GM12878 (cell line): ENCODE results near the gene HRH3. TPM values are rescaled to one million over a fixed set of nuclear protein-coding genes. Genes with fewer than 3 reads are reported as not detected.

Source experiments
- ATAC-seq: fragments of 200-7000 bp; cut with Tn5 transposase; 3 replicates; pipeline ENCODE4 v1.9.1; 2020; ENCODE audit warnings: mild to moderate bottlenecking, moderate library complexity
- BruUV-seq: library from RNA; stranded (reverse); fragments of 400-500 nt; replicated peaks from 2 replicates; lab custom pipeline; 2021; lab: Mats Ljungman, UMichigan
- CTCF ChIA-PET: fragments of 300-600 bp; sonication (Branson Sonifier 250); formaldehyde crosslinking; extraction: SDS; loops from one replicate; lab custom pipeline; 2021; ENCODE audit warnings: inconsistent platforms; lab: Yijun Ruan, JAX
- POLR2A ChIA-PET: fragments of 350-600 bp; formaldehyde crosslinking; extraction: SDS; loops from one replicate; lab custom pipeline; 2021; ENCODE audit warnings: inconsistent platforms; lab: Charles Lee
- RAD21 ChIA-PET: fragments of 300-600 bp; sonication (Branson Sonifier 250); formaldehyde crosslinking; loops from one replicate; lab custom pipeline; 2023; ENCODE audit warnings: antibody characterized with exemption; ENCODE audit not compliant: unreplicated experiment; lab: Charles Lee
- SMC1A ChIA-PET: fragments of 300-600 bp; sonication (Branson Sonifier 250); formaldehyde crosslinking; loops from one replicate; lab custom pipeline; 2023; ENCODE audit not compliant: unreplicated experiment, uncharacterized antibody; lab: Charles Lee
- DNase-seq: peaks from one replicate; pipeline ENCODE4 v3.0.0-alpha.2; 2011; ENCODE audit warnings: low read depth, low spot score
- FAIRE-seq: peaks from 3 replicates; lab custom pipeline; 2011; peaks lifted over from hg19 to GRCh38; lab: Jason Lieb, UNC
- H2AFZ ChIP-seq: 2 replicates; pipeline ENCODE4 v1.6.0; 2011; ENCODE audit warnings: low read depth, low read length, control low read depth; ENCODE audit not compliant: control insufficient read depth
- H3K27ac ChIP-seq: 2 replicates; pipeline ENCODE4 v1.5.1; 2011; ENCODE audit warnings: control low read depth; ENCODE audit not compliant: control insufficient read depth, insufficient read depth
- H3K27me3 ChIP-seq, 2 experiments: replicated peaks in 1 of 2; 2 replicates each; pipeline versions ENCODE4 v1.6.0 to v1.6.1; 2011; ENCODE audit warnings: low read length in 1 of 2; ENCODE audit not compliant: control insufficient read depth in 2 of 2, insufficient read depth in 2 of 2
- H3K36me3 ChIP-seq, 2 experiments: 2 replicates each; pipeline ENCODE4 v1.5.1; 2011; ENCODE audit warnings: low read length in 1 of 2; ENCODE audit not compliant: control insufficient read depth in 2 of 2, insufficient read depth in 2 of 2
- H3K4me1 ChIP-seq: 2 replicates; pipeline ENCODE4 v1.6.1; 2011; ENCODE audit warnings: mild to moderate bottlenecking, low read length, moderate library complexity, mixed read lengths; ENCODE audit not compliant: control insufficient read depth, insufficient read depth
- H3K4me2 ChIP-seq: 2 replicates; pipeline ENCODE4 v1.6.0; 2011; ENCODE audit warnings: control low read depth; ENCODE audit not compliant: control insufficient read depth, insufficient read depth
- H3K4me3 ChIP-seq: fragments of 200-600 bp; sonication (generic); 2 replicates; pipeline ENCODE4 v1.5.1; 2016
- H3K79me2 ChIP-seq: 2 replicates; pipeline ENCODE4 v1.6.0; 2011; ENCODE audit warnings: low read length; ENCODE audit not compliant: control insufficient read depth, insufficient read depth
- H3K9ac ChIP-seq: 2 replicates; pipeline ENCODE4 v1.8.0; 2011; ENCODE audit warnings: low read length, control low read depth, mixed read lengths; ENCODE audit not compliant: control insufficient read depth, insufficient read depth
- H3K9me3 ChIP-seq: replicated peaks from 3 replicates; pipeline ENCODE4 v1.5.1; 2011; ENCODE audit warnings: mild to moderate bottlenecking, low read length; ENCODE audit not compliant: control insufficient read depth, insufficient read depth
- H4K20me1 ChIP-seq: 2 replicates; pipeline ENCODE4 v1.6.0; 2011; ENCODE audit not compliant: control insufficient read depth, insufficient read depth
- BHLHE40 ChIP-seq, 2 experiments: fragments of 450-650 bp in 1 of 2; IDR thresholded peaks; 2 replicates each; pipeline ENCODE4 v1.6.1; 2011 to 2017; ENCODE audit warnings: low read depth in 2 of 2, borderline replicate concordance in 1 of 2, improper control_type of control experiment in 1 of 2, low read length in 1 of 2, mild to moderate bottlenecking in 1 of 2
- BRCA1 ChIP-seq: IDR thresholded peaks from 2 replicates; pipeline ENCODE4 v1.6.1; 2011; ENCODE audit warnings: low read depth, low read length, improper control_type of control experiment
- CHD1 ChIP-seq: IDR thresholded peaks from 2 replicates; pipeline ENCODE4 v1.6.1; 2012; ENCODE audit warnings: low read depth, low read length, improper control_type of control experiment
- DPF2 ChIP-seq: fragments of 450-650 bp; IDR thresholded peaks from 2 replicates; pipeline ENCODE4 v1.6.1; 2017; ENCODE audit warnings: mild to moderate bottlenecking
- ESRRA ChIP-seq: IDR thresholded peaks from 2 replicates; pipeline ENCODE4 v1.6.1; 2012; ENCODE audit warnings: mild to moderate bottlenecking, low read length, improper control_type of control experiment
- NR2C1 ChIP-seq: fragments of 450-650 bp; IDR thresholded peaks from 2 replicates; pipeline ENCODE4 v1.6.1; 2017; ENCODE audit warnings: antibody characterized with exemption, mild to moderate bottlenecking, moderate library complexity
- NR2C2 ChIP-seq: IDR thresholded peaks from 2 replicates; pipeline ENCODE4 v1.6.1; 2011; ENCODE audit warnings: borderline replicate concordance, low read depth; ENCODE audit not compliant: control insufficient read depth, insufficient read length
- NR2F1 ChIP-seq: fragments of 450-650 bp; conservative IDR thresholded peaks from 2 replicates; pipeline ENCODE4 v1.6.1; 2017; ENCODE audit warnings: mild to moderate bottlenecking
- POLR2AphosphoS5 ChIP-seq: IDR thresholded peaks from 2 replicates; pipeline ENCODE4 v1.6.1; 2011; ENCODE audit warnings: mild to moderate bottlenecking, low read length, inconsistent platforms
- RAD21 ChIP-seq: IDR thresholded peaks from 2 replicates; pipeline ENCODE4 v1.6.1; 2011; ENCODE audit warnings: mild to moderate bottlenecking, low read depth, low read length, moderate library complexity; ENCODE audit not compliant: insufficient read depth
- RBBP5 ChIP-seq: fragments of 200-600 bp; sonication (generic); conservative IDR thresholded peaks from 2 replicates; pipeline ENCODE4 v1.6.1; 2016
- SREBF1 ChIP-seq: IDR thresholded peaks from 2 replicates; pipeline ENCODE4 v1.6.1; 2012; ENCODE audit warnings: mild to moderate bottlenecking, low read length
- SREBF2 ChIP-seq: IDR thresholded peaks from 2 replicates; pipeline ENCODE4 v1.6.1; 2012; ENCODE audit warnings: mild to moderate bottlenecking, low read length
- WRNIP1 ChIP-seq: IDR thresholded peaks from 2 replicates; pipeline ENCODE4 v1.6.1; 2011; ENCODE audit warnings: low read depth, low read length, improper control_type of control experiment, borderline replicate concordance
- ZNF24 ChIP-seq: fragments of 450-650 bp; IDR thresholded peaks from 2 replicates; pipeline ENCODE4 v1.6.1; 2017; ENCODE audit warnings: antibody characterized with exemption, mild to moderate bottlenecking
- ZNF622 ChIP-seq: fragments of 450-650 bp; IDR thresholded peaks from 2 replicates; pipeline ENCODE4 v1.6.1; 2017; ENCODE audit warnings: mild to moderate bottlenecking, inconsistent platforms
- ZSCAN29 ChIP-seq: fragments of 450-650 bp; IDR thresholded peaks from 2 replicates; pipeline ENCODE4 v1.6.1; 2017; ENCODE audit warnings: mild to moderate bottlenecking, moderate library complexity
- ZZZ3 ChIP-seq: IDR thresholded peaks from 2 replicates; pipeline ENCODE4 v1.6.1; 2011; ENCODE audit warnings: low read depth; ENCODE audit not compliant: control insufficient read depth, insufficient read length
- WGBS: methylation state at CpG from one replicate; pipeline ENCODE4 v1.1.6; 2016; ENCODE audit warnings: low lambda C conversion rate; ENCODE audit not compliant: insufficient replicate concordance, insufficient coverage; ENCODE audit errors: missing lambda C conversion rate; 5-methylcytosine and 5-hydroxymethylcytosine counted together
- in situ Hi-C: fragments of 300-500 bp; cut with MboI; formaldehyde crosslinking; loops from 9 replicates; pipeline ENCODE4 v1.14.3; 2018; ENCODE audit warnings: mixed read lengths
- intact Hi-C: fragments of 100-400 bp; cut with micrococcal nuclease; formaldehyde crosslinking; loops from one replicate; pipeline ENCODE4 v1.14.2; 2022; ENCODE audit not compliant: unreplicated experiment
- polyA plus RNA-seq, 11 experiments: library from polyadenylated mRNA; depleted of rRNA in 4 of 11; unstranded in 6 of 11; stranded (reverse) in 5 of 11; fragments of >200 nt; fragmentation: Nextera tagmentation in 4 of 11; fragmentation: Illumina TruSeq in 1 of 11; extraction: Ambion mirVana in 4 of 11; extraction: Trizol in 1 of 11; gene quantifications; 1 replicate in 1 of 11; 2 replicates in 10 of 11; pipeline versions ENCODE4 v1.2.1 to v1.2.3, GENCODE V29; 2011 to 2016; ENCODE audit warnings: inconsistent platforms in 2 of 11, missing spikeins in 2 of 11, low read depth in 1 of 11
- total RNA-seq, 4 experiments: library from RNA; depleted of rRNA in 3 of 4; stranded (reverse); fragments of >200 nt in 3 of 4; fragmentation: Illumina TruSeq in 1 of 4; extraction: Trizol in 1 of 4; gene quantifications; 2 replicates each; pipeline versions ENCODE4 v1.2.1 to v1.2.3, GENCODE V29; 2013 to 2021
- TF ChIP-seq, protein P1 (sequence below): fragments of 450-650 bp; IDR thresholded peaks from 2 replicates; pipeline ENCODE4 v1.6.1; 2017; ENCODE audit warnings: antibody characterized with exemption, mild to moderate bottlenecking, moderate library complexity

The HRH3 gene
- total and polyA plus RNA-seq, 10 of the 15 experiments (the other 5 are each of a cell fraction or from before 2014, with no cell fraction given): not detected

DNA sequence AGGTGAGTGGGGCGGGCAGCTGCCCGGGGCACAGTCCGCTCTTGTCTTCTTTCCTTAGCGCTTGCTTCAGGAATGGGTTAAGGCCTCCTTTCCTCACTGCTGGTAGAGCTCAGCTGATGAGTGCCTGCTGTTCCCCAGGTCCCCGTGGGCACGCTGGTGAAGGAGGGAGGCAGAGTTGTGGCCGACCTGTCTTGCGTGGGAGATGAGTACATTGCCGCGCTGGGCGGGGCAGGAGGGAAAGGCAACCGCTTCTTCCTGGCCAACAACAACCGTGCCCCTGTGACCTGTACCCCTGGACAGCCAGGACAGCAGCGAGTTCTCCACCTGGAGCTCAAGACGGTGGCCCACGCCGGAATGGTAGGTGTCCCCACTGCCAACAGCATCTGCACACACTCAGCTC, 21.6 kb downstream of the HRH3 start (continued):
- TF ChIP-seq, protein P1, sequence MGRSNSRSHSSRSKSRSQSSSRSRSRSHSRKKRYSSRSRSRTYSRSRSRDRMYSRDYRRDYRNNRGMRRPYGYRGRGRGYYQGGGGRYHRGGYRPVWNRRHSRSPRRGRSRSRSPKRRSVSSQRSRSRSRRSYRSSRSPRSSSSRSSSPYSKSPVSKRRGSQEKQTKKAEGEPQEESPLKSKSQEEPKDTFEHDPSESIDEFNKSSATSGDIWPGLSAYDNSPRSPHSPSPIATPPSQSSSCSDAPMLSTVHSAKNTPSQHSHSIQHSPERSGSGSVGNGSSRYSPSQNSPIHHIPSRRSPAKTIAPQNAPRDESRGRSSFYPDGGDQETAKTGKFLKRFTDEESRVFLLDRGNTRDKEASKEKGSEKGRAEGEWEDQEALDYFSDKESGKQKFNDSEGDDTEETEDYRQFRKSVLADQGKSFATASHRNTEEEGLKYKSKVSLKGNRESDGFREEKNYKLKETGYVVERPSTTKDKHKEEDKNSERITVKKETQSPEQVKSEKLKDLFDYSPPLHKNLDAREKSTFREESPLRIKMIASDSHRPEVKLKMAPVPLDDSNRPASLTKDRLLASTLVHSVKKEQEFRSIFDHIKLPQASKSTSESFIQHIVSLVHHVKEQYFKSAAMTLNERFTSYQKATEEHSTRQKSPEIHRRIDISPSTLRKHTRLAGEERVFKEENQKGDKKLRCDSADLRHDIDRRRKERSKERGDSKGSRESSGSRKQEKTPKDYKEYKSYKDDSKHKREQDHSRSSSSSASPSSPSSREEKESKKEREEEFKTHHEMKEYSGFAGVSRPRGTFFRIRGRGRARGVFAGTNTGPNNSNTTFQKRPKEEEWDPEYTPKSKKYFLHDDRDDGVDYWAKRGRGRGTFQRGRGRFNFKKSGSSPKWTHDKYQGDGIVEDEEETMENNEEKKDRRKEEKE: no peak
- TF ChIP-seq RBBP5: no peak
- no peak for TF ChIP-seq NR2C1
- TF ChIP-seq NR2C2: no peak
- TF ChIP-seq BRCA1: no peak

DNA sequence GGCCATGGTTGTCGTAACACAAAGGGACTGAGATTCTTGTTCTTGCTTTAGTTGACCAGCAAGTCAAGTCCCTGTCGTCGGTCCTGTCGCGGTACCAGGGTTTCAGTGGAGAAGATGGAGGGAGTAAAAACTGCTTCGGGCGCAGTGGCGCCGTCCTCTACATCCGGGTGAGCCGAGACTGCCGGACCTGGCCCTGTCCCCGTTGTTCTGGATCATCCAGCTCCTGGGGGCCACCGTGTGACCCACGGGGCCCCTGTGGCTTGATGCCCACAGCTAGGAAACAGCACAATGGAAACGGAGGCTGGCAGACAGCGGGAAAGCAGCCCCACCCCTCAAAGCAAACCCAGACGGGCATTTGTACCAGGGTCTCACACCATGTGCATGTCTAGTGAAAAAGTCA, 22.3 kb downstream of the HRH3 start:
- Histone ChIP-seq H3K9me3 (no peaks in the 10 kb centered on the region), H3K4me2 (no peak overlapping the region), H3K4me1 (peaks cover 22% of the 10 kb centered on the region), H3K9ac (no peak overlapping the region), H3K27ac (no peak overlapping the region), H3K4me3 (no peak overlapping the region), H3K36me3 (peaks cover 16 to 28% of the 10 kb centered on the region in 2 experiments; a peak in 3 of 4 replicates), H3K79me2 (no peaks in the 10 kb centered on the region), H2AFZ (no peak overlapping the region), H4K20me1 (no peaks in the 10 kb centered on the region), H3K27me3 (no peaks in the 10 kb centered on the region)
- SMC1A ChIA-PET: no interaction called here
- CTCF ChIA-PET: no interaction called here
- WGBS: 95% methylated on average over 18 of the region's 18 CpGs
- in situ Hi-C loops (no loop called here), intact Hi-C loops (no loop called here)
- ATAC-seq (no peak), DNase-seq (no peak), FAIRE-seq (no peak)
- POLR2A ChIA-PET: no interaction called here
- BruUV-seq: no TSS peak
- TF ChIP-seq ZNF24 (no peak), RAD21 (no peak), SREBF1 (no peak), ZZZ3 (no peak), NR2C2 (no peak), ZSCAN29 (no peak), ZNF622 (no peak), POLR2AphosphoS5 (no peak), BHLHE40 (IDR thresholded peaks at IDR 0.05; ENCODE audit: borderline replicate concordance in 1 of 2, low read depth in 2 of 2, low read length in 1 of 2) (no peak), WRNIP1 (no peak), ESRRA (no peak), SREBF2 (no peak), NR2F1 (no peak), CHD1 (no peak), DPF2 (no peak)
- RAD21 ChIA-PET: no interaction called here
